ENCODE results near the gene PDE3B.
"Not testable (repeated sequence)": the region's sequence is repeated elsewhere in the genome, so short reads cannot be mapped to it uniquely, and the experiment has no call there.

PDE3B gene

GRCh38 chr11:14784230-14784629 lies 140.6 kb downstream of the PDE3B start:
- no peak for TF ChIP-seq CTCF (IDR thresholded peaks at IDR 0.05; ENCODE audit: borderline replicate concordance, insufficient read depth, low read depth, low read length)
- H3K4me3 ChIP-seq (ENCODE audit: low read depth, low read length), result no peak overlapping the region

GRCh38 chr11:14789879-14790484 lies 146.4 kb downstream of the PDE3B start:
- TF ChIP-seq CTCF (IDR thresholded peaks at IDR 0.05; ENCODE audit: borderline replicate concordance, insufficient read depth, low read depth, low read length), result no peak

GRCh38 chr11:14793546-14793945 lies 149.9 kb downstream of the PDE3B start:
- TF ChIP-seq CTCF (IDR thresholded peaks at IDR 0.05; ENCODE audit: borderline replicate concordance, insufficient read depth, low read depth, low read length), result no peak
- no peak overlapping the region for H3K4me3 ChIP-seq (ENCODE audit: low read depth, low read length)

More at GRCh38 chr11:14789879-14790484, 146.4 kb downstream of the PDE3B start:
- H3K4me3 ChIP-seq (ENCODE audit: low read depth, low read length), result no peak overlapping the region

GRCh38 chr11:14796028-14796427 lies 152.4 kb downstream of the PDE3B start:
- H3K4me3 ChIP-seq (ENCODE audit: low read depth, low read length), result not testable (repeated sequence)

- no peak for TF ChIP-seq CTCF (IDR thresholded peaks at IDR 0.05; ENCODE audit: borderline replicate concordance, insufficient read depth, low read depth, low read length)
- H3K4me3 ChIP-seq (ENCODE audit: low read depth, low read length), result no peak overlapping the region
Measured at GRCh38 chr11:14803846-14804245, 160.2 kb downstream of the PDE3B start.

- no peak overlapping the region for H3K4me3 ChIP-seq (ENCODE audit: low read depth, low read length)
- no peak for TF ChIP-seq CTCF (IDR thresholded peaks at IDR 0.05; ENCODE audit: borderline replicate concordance, insufficient read depth, low read depth, low read length)
Measured at GRCh38 chr11:14809466-14809865, 165.9 kb downstream of the PDE3B start.

GRCh38 chr11:14812757-14813156 lies 169.2 kb downstream of the PDE3B start:
- no peak overlapping the region for H3K4me3 ChIP-seq (ENCODE audit: low read depth, low read length)
- TF ChIP-seq CTCF (IDR thresholded peaks at IDR 0.05; ENCODE audit: borderline replicate concordance, insufficient read depth, low read depth, low read length), result no peak

GRCh38 chr11:14813516-14813915 lies 169.9 kb downstream of the PDE3B start:
- TF ChIP-seq CTCF (IDR thresholded peaks at IDR 0.05; ENCODE audit: borderline replicate concordance, insufficient read depth, low read depth, low read length), result no peak
- H3K4me3 ChIP-seq (ENCODE audit: low read depth, low read length), result no peak overlapping the region

Data from GM12875 (cell line).